Frontal cortex (tissue), 4 donors: ENCODE data around the gene ASIC5. TPM values are rescaled to one million over a fixed set of nuclear protein-coding genes. Genes with fewer than 3 reads are reported as not detected.
"Not testable (repeated sequence)": the region's sequence is repeated elsewhere in the genome, so short reads cannot be mapped to it uniquely, and the experiment has no call there.

Source experiments
- DNase-seq, 2 donors: peaks; one replicate each; pipeline ENCODE4 v3.0.0; 2012; ENCODE audit warnings: low spot score in 2 of 2
- FAIRE-seq: peaks from 2 replicates; lab custom pipeline; 2012; peaks lifted over from hg19 to GRCh38; lab: Jason Lieb, UNC
- total RNA-seq: library from RNA; depleted of rRNA; stranded (reverse); fragments of >200 nt; gene quantifications from one replicate; pipeline ENCODE4 v1.2.3, GENCODE V29; 2014
- donor health status: control.
- donor health status: control.
- donor health status: control.

ASIC5 gene
- total RNA-seq, 1 donor from 2014 or later = not detected

DNA sequence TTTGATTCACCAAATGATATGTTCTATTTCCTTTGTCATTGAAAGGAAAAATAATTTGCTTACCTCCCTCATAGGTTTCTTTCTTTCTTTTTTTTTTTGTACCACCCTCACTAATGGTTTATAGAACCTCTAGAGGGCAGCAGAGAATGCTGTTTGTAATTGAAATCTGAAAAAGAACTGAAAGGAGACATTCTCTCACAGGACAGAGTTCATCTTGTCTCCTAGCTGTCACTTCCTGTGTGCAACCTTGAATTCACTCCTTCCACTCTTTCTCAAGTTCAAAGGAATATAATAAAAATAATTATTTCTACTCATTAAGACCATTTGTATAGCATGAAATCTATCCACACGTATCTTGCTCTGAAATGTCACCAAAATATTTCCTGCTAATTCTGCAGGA lies 56.2 kb downstream of the ASIC5 start:
- DNase-seq (peak; percentile 2 to 23), FAIRE-seq (no peak)

DNA sequence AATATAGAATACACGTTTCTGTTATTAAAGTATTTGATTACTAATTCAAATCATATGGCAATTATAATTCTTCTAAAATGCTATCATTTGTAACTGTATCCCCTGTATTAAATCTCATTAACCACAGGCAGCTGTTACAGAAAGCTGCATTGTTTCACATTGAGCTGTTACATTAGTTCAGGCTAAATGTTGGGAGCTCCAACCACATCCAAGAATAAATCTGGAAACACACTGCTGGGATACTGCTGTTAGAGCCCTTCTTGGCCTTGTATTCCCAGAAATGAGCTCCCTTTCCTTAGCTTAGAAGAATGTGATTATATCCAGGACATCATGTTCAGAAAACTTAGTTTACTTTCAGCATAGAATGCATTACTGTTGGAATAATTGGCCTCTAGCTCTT lies 59.1 kb downstream of the ASIC5 start:
- FAIRE-seq = no peak
- DNase-seq = no peak

DNA sequence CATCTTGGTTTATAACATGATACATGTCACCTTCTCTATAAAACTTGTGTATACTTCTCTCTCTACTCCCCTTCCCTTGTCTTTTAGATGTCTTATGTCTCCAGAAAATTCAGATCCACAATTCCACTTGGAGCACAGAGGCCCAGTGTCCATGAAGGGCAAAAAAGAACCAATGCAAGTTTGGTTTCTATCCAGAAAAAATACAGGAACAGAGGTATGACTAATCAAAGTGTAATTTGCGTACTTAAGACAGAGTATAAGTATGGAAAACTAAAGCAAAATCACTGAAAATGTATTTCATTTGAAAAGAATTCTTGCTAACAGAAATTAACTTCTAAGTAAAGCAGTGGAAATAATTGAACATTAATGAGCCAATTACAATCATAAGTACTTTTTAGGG lies 61.1 kb downstream of the ASIC5 start:
- FAIRE-seq = no peak
- DNase-seq = no peak

DNA sequence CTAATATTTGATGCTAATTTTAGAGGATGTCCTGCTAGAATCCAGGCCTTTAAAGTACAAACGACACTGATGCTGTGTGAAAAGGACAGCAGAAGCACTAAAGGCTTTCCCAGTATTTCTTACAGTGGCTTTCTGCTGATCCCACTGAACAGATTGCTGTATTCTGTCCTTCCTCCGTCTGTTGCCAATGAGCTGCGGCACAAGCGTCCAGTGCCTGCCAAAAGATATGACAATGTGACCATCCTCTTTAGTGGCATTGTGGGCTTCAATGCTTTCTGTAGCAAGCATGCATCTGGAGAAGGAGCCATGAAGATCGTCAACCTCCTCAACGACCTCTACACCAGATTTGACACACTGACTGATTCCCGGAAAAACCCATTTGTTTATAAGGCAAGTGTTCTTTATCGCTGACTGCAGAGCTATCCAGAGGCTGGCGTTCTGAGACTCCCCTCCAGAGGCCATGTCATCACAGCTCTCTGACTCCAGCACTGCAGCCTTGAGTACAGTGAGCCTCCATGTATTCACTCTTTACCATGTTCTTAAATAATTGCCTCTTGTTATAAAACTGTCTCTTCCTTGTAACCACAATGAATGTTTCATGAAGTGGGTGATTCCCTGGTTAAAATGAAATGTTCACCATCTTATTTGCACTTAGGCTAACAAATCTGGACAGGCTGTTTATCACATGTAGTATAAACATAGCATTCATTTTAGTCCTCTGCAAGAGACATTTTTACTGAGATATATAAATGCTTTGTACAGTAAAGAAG lies 63.7 kb downstream of the ASIC5 start:
- DNase-seq (no peak), FAIRE-seq (no peak)

DNA sequence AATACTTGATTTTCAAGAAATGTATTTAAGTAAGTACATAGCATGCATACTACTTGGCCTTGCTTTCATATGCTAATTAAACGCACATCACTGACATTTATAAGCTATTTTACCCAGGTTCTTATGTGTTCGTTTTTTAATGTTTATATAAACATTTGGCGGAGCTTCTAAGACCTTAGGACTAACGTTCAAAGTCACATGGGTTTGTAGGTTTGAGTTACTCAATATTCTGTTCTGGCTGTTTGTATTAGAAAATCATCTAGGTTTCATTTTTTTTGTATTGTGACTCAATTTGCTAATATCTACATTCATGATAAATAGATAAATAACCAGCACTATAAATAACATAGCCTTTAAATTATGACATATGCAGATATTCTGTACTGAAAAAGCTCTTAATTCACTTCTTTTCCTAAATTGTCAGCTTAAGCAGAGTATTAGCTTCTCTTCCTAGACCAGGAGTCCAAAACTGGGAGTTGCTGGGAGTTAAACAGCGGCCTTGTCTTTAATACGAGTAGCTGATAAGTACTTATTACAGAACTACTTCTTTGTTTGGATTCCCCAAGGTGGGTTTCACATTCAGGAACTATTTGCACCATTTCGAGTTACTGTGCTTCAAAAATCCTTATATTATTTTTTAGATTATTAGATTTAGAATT lies 65.3 kb downstream of the ASIC5 start:
- FAIRE-seq (no peak), DNase-seq (no peak)

DNA sequence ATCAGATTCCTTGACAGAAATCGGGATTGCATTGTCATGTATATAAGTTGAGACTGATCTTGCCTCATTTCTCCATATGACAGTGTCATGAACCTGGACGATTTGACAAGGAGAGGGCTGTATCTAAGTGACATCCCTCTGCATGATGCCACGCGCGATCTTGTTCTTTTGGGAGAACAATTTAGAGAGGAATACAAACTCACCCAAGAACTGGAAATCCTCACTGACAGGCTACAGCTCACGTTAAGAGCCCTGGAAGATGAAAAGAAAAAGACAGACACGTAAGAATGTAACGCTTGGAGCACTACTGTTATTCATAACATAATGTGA lies 66.3 kb downstream of the ASIC5 start:
- FAIRE-seq (no peak), DNase-seq (no peak)

DNA sequence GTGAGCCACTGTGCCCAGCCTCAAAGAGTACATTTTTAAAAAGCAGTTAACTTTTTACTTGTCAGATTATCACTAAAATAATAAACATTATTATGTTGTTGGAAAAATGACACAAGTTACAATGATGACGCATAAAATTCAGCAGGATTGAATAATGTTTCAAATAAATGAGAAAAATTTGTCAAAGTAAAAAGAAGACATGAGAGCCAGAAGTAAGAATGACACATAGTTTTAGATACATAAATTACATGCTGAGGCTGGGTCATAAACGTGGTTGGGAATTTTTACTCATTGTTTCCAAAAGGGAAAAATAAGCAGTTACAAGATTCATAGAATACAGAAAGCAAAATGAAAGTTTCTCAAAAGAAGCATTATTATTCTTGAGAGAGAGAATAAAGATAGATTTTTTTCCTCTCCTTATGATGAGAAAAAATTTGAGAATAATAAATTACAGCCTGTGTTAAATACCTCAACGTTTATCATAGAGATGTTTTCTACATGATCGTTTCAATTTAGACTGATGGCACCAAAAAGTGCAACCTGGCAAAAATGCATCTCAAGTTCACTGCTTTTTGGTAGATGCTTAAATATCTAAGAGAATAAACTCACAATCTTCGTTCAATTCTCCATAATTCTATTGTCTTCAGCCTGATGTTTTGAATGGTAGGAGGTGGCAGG lies 66.8 kb downstream of the ASIC5 start:
- no peak for FAIRE-seq
- DNase-seq = no peak

DNA sequence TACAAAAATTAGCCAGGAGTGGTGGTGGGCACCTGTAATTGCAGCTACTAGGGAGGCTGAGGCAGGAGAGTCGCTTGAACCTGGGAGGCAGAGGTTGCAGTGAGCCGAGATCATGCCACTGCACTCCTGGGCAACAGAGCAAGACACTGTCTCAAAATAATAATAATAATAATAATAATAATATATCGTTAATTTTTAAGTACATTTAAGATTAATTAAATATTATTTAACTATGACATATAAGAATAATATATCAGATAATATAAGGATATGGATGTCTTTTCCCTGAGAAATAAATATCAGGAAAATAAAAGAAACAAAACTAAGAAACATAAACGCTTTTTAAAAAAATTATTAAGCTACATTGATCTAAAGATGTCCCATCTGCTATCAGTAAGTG lies 68.5 kb downstream of the ASIC5 start:
- not testable (repeated sequence) for DNase-seq
- FAIRE-seq = peak; percentile 64

DNA sequence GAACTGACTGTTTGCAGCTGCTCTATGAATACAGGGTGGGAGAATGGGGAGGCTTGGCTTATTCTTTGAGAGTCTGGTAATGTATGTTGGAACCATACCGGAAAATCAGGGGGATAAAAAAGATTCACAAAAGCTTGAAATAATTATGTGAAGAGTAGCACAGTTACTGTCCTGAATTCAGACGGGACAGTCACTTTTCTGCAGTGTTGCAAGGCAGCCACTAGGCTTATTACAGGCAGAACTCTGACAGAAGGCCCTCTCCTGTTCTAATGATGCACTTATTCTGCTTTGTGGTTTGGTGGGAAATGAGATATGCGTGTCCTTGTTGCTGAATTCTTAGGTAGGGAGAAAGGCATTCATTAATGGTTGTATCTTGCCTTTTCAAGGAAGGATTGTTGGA lies 70.1 kb downstream of the ASIC5 start:
- DNase-seq = no peak
- FAIRE-seq = no peak

DNA sequence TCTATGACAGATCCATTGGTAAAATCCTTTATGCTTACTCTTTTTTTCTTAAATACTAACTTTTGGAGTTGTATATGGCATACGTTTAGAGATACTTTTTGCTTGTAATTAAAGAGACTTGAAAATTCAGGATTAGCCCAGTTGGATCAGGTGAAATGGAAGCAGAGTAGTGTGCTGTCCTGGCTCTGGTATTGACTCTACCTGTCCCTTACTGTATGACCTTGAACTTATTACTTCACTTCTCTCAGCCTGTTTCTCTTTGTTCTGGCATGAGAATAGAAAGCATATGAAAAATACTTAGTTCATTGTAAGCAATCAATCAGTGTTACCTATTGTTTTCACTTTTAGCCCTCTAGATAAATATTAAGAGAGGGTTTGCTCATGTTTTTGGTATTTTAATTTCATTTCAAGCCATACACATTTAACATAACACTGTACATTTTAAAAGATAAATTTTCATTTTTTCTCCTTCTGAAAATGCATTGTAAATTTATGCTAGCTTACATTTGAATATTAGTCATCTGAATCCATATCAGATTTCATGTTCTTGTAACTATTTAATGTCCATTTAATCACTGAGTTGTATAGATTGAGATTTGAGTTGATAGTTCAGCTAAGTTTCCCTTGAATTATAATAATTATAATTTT lies 71.4 kb downstream of the ASIC5 start:
- no peak for DNase-seq
- FAIRE-seq = no peak

DNA sequence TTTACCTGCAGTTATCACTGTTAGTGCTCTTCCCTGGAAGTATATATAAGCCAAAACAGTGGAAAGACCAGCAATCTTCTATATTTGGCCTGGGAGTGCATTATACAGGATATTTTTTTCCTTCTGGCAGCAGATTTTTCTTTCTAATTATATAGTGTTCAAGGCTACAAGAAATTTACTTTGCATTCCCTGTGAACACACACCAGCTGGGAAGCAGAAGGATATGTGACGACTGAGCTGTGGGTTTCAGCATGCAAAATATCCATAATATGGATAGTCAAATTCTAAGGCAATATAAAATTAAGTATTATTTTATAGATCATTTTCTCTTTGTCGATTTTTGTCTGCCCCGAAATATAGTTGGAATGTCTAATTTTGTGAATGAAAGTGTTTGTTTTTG lies 76.1 kb downstream of the ASIC5 start:
- DNase-seq (no peak), FAIRE-seq (no peak)

DNA sequence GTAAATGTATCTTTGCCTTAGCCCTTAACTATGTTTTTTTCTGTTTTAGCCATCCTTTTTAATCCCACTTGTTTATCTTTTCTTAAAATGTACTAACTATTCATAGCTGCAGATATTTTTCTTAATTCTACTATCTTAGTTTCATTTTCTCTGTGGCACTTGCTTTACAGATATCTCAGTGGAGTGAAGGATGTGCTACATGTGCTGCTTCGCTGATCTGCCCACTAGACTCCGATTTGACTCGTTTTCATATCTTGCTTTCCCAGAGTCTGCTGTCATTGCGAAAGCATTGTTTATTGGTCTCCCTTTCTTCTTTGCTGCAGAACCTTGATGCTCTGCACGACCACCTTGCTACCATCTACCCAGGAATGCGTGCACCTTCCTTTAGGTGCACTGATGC lies 76.7 kb downstream of the ASIC5 start:
- FAIRE-seq (no peak), DNase-seq (no peak)

DNA sequence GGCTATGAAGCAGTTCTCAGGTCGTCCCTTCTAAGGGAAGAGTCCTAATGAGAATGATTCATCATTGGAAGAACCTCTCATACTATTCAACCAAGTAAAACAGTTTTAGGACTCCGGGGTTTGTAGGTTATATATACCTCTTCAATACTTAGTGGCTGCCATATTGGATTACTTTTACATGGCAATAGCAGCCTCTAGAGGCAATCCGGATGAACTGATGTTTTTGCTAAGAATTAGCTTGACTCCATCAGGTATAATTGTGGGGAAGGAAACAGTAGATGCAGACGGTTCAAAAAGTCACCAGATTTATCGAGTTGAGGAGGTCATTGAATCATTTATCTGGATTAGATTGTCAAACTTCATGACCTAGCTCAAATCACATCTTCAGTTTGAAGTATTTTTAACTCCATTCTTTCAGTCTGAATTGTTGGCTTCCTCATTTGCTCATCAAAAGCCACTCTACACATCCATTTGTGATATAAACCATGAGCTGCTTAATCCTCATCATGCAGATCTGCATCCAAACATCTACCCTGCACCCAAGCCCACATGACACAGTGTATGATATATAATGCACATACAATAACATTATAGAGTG lies 78.9 kb downstream of the ASIC5 start:
- FAIRE-seq = peak; percentile 66
- peak in 1 of 2 donors; percentile 11 for DNase-seq

DNA sequence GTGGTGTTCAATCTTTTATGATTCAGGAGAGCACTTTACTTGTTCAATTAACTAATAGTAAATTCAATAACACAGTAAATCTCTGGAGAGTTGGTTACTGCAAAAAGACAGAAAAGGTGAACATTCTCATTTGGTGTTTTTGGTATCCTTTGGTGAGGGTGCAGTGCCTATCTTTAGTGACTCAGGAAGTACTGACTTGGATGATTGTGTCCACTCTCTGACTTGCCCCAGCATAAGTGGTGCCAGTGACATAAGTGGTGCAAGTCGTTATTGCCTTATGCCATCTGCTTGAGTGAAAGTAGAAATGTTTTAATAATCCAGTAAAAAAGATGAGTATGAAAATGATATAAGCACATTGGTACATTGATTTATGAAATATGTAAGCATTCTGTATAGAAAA lies 80.2 kb downstream of the ASIC5 start:
- no peak for FAIRE-seq
- DNase-seq = no peak

DNA sequence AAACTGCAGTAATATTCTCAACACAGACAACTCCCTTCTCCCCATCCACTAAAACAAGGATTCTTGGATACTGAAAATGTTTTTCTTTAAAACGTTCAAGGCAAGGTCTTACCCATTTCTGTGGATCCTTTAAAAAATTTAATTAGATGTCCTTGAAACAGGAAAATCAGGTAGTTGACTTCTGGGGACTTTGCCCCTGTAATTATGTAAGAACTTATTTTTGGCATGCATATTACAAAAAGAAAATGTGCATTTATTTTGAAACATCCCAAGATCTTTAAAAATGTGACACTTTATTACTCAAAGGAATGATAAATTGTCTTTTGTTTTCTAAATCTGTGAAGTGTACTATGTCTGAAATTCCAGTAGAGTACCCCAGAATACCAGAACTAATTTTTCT lies 81.4 kb downstream of the ASIC5 start:
- no peak for DNase-seq
- FAIRE-seq = no peak

DNA sequence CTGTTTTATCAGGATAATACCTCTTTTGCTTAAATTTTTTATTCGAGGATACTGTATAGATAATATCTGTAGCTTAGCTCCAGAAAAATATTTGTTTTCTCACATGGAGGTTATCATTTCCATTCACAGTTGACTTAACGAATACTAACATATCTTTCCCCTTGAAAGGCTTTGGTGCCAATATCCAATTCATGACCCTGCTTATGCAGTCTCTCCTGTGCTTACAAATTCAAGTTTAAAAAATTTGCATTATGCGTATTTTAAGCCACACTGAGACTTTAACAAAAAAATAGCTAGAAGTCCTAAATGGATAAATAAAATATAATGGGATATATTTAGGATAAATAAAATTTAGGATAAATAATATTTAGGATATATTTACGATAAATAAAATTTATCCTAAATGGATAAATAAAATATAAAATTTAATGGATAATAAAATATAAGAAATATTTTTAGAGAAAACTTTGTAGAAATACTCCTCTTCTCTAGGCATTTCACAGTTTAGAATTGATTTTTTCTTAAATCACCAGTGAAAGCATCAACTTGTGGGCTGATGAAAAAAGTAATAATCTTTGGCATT lies 84.7 kb downstream of the ASIC5 start:
- no peak for DNase-seq
- peak; percentile 94 for FAIRE-seq

DNA sequence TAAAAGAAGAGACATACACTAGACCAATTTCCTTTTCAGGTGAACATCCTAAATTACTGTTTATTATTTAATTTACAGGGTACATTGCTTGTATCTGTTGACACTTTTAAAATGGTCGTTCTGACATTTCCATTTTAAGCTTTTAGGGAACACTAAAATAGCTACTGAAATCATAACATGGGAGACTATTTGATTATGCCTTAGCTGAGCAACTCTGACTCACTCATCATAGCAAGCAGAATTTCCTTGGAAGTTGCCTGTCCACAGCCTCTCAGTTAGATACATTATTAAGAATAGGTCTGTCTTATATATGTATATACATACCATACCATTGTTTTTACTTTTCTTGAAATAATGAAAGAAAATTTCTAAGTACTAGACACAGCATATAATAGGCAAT lies 85.3 kb downstream of the ASIC5 start:
- FAIRE-seq (no peak), DNase-seq (no peak)
